Measurements from ENCODE around the gene TMEM127. TPM values are rescaled to one million over a fixed set of nuclear protein-coding genes. Genes with fewer than 3 reads are reported as not detected.

Gene TMEM127
- total RNA-seq, 3 donors from 2014 or later (not counting 1 experiment from before 2014, with no cell fraction given) = 49.8 to 59.3 (median 54.5) TPM

GRCh38 chr2:96306370-96306769 lies 40.6 kb upstream of the TMEM127 start:
- ATAC-seq (no peak), DNase-seq (no peak)
- no peaks in the 10 kb centered on the region for H3K9me3 Mint-ChIP-seq
- WGBS (ENCODE audit: insufficient coverage) = 91% methylated on average over 3 of the region's 3 CpGs
- H3K4me3 Mint-ChIP-seq = peak overlapping the region; percentile 98
- intact Hi-C loops (cut with micrococcal nuclease) = loop anchor here (5.0 kb wide), 1 partner anchor 159 kb away; the partner anchor contains the start of gene DUSP2
- Histone ChIP-seq H3K4me3 (ENCODE audit: low read length) (no peak overlapping the region), H3K27ac (ENCODE audit: low read length) (peak overlapping the region; percentile 94), H3K36me3 (ENCODE audit: control insufficient read depth, insufficient read depth, low read length) (peaks cover 33% of the 10 kb centered on the region), H3K9me3 (ENCODE audit: control insufficient read depth, insufficient read depth, low read length) (no peaks in the 10 kb centered on the region), H3K4me1 (ENCODE audit: control insufficient read depth, insufficient read depth, low read length) (peaks cover 24% of the 10 kb centered on the region), H3K27me3 (ENCODE audit: control insufficient read depth, insufficient read depth, low read length) (no peaks in the 10 kb centered on the region)
- no peaks in the 10 kb centered on the region for H3K27me3 Mint-ChIP-seq (ENCODE audit: low read depth in 2 of 2)
- peak overlapping the region; percentile 97 to 99 for H3K27ac Mint-ChIP-seq
- H3K4me1 Mint-ChIP-seq = peaks cover 48 to 50% of the 10 kb centered on the region in 2 donors
- H3K36me3 Mint-ChIP-seq = peaks cover 14% of the 10 kb centered on the region
- TF ChIP-seq CTCF (IDR thresholded peaks at IDR 0.05) = no peak

- Histone ChIP-seq H3K27ac (ENCODE audit: low read length) (peak overlapping the region; percentile 94), H3K27me3 (ENCODE audit: control insufficient read depth, insufficient read depth, low read length) (no peaks in the 10 kb centered on the region), H3K36me3 (ENCODE audit: control insufficient read depth, insufficient read depth, low read length) (peaks cover 37% of the 10 kb centered on the region), H3K4me3 (ENCODE audit: low read length) (peak overlapping the region; percentile 91), H3K4me1 (ENCODE audit: control insufficient read depth, insufficient read depth, low read length) (peaks cover 24% of the 10 kb centered on the region), H3K9me3 (ENCODE audit: control insufficient read depth, insufficient read depth, low read length) (no peaks in the 10 kb centered on the region)
- DNase-seq (no peak), ATAC-seq (no peak)
- Mint-ChIP-seq H3K9me3 (no peaks in the 10 kb centered on the region), H3K36me3 (peaks cover 18% of the 10 kb centered on the region), H3K4me3 (peak overlapping the region; percentile 98), H3K4me1 (peaks cover 53 to 54% of the 10 kb centered on the region in 2 donors), H3K27ac (peak overlapping the region; percentile 97 to 99), H3K27me3 (ENCODE audit: low read depth in 2 of 2) (no peaks in the 10 kb centered on the region)
- intact Hi-C loops (cut with micrococcal nuclease) = loop anchor here (1.0 to 5.0 kb wide), 4 partner anchors 15 to 231 kb away; partner anchors contain the start of genes CIAO1 and DUSP2
- TF ChIP-seq CTCF (IDR thresholded peaks at IDR 0.05) = no peak
- 22% methylated on average over 7 of the region's 9 CpGs for WGBS (ENCODE audit: insufficient coverage)
Measured at GRCh38 chr2:96305979-96306308, 40.1 kb upstream of the TMEM127 start.

GRCh38 chr2:96305091-96305978 lies 39.5 kb upstream of the TMEM127 start, which contains the start of gene SNRNP200:
SNRNP200 (minus strand) TSS chr2:96305546; CDS start chr2:96305437, 109 bp downstream.
- peaks cover 22% of the 10 kb centered on the region for H3K36me3 Mint-ChIP-seq
- peak within 1 kb of the TSS; percentile 98 for H3K4me3 Mint-ChIP-seq
- Histone ChIP-seq H3K4me3 (ENCODE audit: low read length) (peak within 1 kb of the TSS; percentile 91), H3K36me3 (ENCODE audit: control insufficient read depth, insufficient read depth, low read length) (peaks cover 42% of the 10 kb centered on the region), H3K27me3 (ENCODE audit: control insufficient read depth, insufficient read depth, low read length) (no peaks in the 10 kb centered on the region), H3K9me3 (ENCODE audit: control insufficient read depth, insufficient read depth, low read length) (no peaks in the 10 kb centered on the region), H3K4me1 (ENCODE audit: control insufficient read depth, insufficient read depth, low read length) (peaks cover 24% of the 10 kb centered on the region), H3K27ac (ENCODE audit: low read length) (peak within 1 kb of the TSS; percentile 94)
- no peak for TF ChIP-seq CTCF (IDR thresholded peaks at IDR 0.05)
- ATAC-seq (peak; percentile 90 to 95 (median 90)), DNase-seq (peak; percentile 83 to 96)
- H3K4me1 Mint-ChIP-seq = peaks cover 55 to 56% of the 10 kb centered on the region in 2 donors
- intact Hi-C loops (cut with micrococcal nuclease) = loop anchor here (1.0 to 5.0 kb wide), 4 partner anchors 15 to 232 kb away; partner anchors contain the start of genes CIAO1 and DUSP2
- H3K27ac Mint-ChIP-seq = peak within 1 kb of the TSS; percentile 97 to 99
- no peaks in the 10 kb centered on the region for H3K9me3 Mint-ChIP-seq
- under 1% methylated on average over 58 of the region's 61 CpGs for WGBS (ENCODE audit: insufficient coverage)
- no peaks in the 10 kb centered on the region for H3K27me3 Mint-ChIP-seq (ENCODE audit: low read depth in 2 of 2)
